ENCODE results near the gene FXYD5.

DNA sequence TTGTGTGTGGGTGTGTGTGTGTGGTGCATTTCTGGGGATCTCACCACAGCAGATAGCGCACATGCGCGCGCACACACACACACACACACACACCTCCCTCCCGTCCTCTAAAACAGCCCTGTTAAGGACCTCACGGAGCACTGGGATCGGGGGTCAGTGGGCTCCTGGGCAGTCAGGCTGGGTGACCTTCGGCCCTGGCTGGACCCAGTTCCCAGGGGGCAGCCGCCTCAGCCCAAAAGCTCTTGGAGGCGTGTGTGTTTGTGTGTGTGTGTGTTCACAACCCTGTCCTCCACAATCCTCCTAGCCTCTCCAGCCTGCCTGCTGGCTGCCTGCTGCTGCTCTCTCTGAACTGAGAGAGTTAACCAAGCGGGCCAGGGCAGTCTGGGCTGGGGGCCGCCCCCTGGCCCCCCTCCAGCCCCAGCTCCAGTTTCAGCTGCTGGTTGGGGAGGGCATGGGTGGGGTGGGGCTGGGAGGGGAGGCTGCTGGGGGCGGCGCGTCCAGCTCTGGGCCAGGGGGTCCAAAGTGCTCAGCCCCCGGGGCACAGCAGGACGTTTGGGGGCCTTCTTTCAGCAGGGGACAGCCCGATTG lies 16.1 kb upstream of the FXYD5 start, which contains the start of gene FXYD1:
- TF ChIP-seq CTCF (IDR thresholded peaks at IDR 0.05) (no peak), POLR2AphosphoS5 (IDR thresholded peaks at IDR 0.05) (no peak)
